ENCODE measurements around the gene ATP8A2. TPM values are rescaled to one million over a fixed set of nuclear protein-coding genes. Genes with fewer than 3 reads are reported as not detected.

Gene ATP8A2
- total and polyA plus RNA-seq, 4 donors = 0.01 to 0.08 (median 0.05) TPM; not detected in 1

GRCh38 chr13:25783076-25783475 lies 411.3 kb downstream of the ATP8A2 start:
- Histone ChIP-seq H3K9ac (ENCODE audit: low read depth in 1 of 2, low read length in 2 of 2) (no peak overlapping the region), H3K27me3 (ENCODE audit: control insufficient read depth in 4 of 4, insufficient read depth in 4 of 4, low read length in 3 of 4) (peaks cover 0 to 5% (median 2%) of the 10 kb centered on the region in 4 donors), H3K36me3 (ENCODE audit: control insufficient read depth in 4 of 4, insufficient read depth in 3 of 4, low read depth in 1 of 4, low read length in 3 of 4) (no peaks in the 10 kb centered on the region), H3K27ac (ENCODE audit: low read depth in 1 of 2, low read length in 2 of 2) (no peak overlapping the region), H3K4me1 (ENCODE audit: control insufficient read depth in 4 of 4, insufficient read depth in 4 of 4, low read length in 3 of 4) (no peaks in the 10 kb centered on the region), H3K4me3 (ENCODE audit: low read depth in 1 of 3, low read length in 3 of 3) (no peak overlapping the region), H3K9me3 (ENCODE audit: control insufficient read depth in 4 of 4, low read length in 3 of 4) (no peaks in the 10 kb centered on the region)
- 87% methylated on average over 2 of the region's 2 CpGs for WGBS
- no peak for DNase-seq (ENCODE audit: low spot score)
- TF ChIP-seq GABPA (IDR thresholded peaks at IDR 0.05 in 1 of 2, conservative IDR thresholded peaks at IDR 0.05 in 1 of 2) (no peak), CTCF (IDR thresholded peaks at IDR 0.05; ENCODE audit: low read depth, low read length, missing input control) (no peak), JUND (IDR thresholded peaks at IDR 0.05) (no peak), RXRA (IDR thresholded peaks at IDR 0.05) (no peak), HNF4G (IDR thresholded peaks at IDR 0.05) (no peak), FOXA1 (IDR thresholded peaks at IDR 0.05) (no peak), NR2F2 (IDR thresholded peaks at IDR 0.05) (no peak)
- TF ChIP-seq, protein P1, sequence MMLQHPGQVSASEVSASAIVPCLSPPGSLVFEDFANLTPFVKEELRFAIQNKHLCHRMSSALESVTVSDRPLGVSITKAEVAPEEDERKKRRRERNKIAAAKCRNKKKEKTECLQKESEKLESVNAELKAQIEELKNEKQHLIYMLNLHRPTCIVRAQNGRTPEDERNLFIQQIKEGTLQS (IDR thresholded peaks at IDR 0.05) = no peak
- TF ChIP-seq, protein P2, sequence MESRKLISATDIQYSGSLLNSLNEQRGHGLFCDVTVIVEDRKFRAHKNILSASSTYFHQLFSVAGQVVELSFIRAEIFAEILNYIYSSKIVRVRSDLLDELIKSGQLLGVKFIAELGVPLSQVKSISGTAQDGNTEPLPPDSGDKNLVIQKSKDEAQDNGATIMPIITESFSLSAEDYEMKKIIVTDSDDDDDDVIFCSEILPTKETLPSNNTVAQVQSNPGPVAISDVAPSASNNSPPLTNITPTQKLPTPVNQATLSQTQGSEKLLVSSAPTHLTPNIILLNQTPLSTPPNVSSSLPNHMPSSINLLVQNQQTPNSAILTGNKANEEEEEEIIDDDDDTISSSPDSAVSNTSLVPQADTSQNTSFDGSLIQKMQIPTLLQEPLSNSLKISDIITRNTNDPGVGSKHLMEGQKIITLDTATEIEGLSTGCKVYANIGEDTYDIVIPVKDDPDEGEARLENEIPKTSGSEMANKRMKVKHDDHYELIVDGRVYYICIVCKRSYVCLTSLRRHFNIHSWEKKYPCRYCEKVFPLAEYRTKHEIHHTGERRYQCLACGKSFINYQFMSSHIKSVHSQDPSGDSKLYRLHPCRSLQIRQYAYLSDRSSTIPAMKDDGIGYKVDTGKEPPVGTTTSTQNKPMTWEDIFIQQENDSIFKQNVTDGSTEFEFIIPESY (IDR thresholded peaks at IDR 0.05) = no peak

- Histone ChIP-seq H3K9ac (ENCODE audit: low read depth in 1 of 2, low read length in 2 of 2) (no peak overlapping the region), H3K36me3 (ENCODE audit: control insufficient read depth in 4 of 4, insufficient read depth in 3 of 4, low read depth in 1 of 4, low read length in 3 of 4) (no peaks in the 10 kb centered on the region), H3K4me1 (ENCODE audit: control insufficient read depth in 4 of 4, insufficient read depth in 4 of 4, low read length in 3 of 4) (no peaks in the 10 kb centered on the region), H3K27me3 (ENCODE audit: control insufficient read depth in 4 of 4, insufficient read depth in 4 of 4, low read length in 3 of 4) (peaks cover 0 to 4% (median 1%) of the 10 kb centered on the region in 4 donors), H3K9me3 (ENCODE audit: control insufficient read depth in 4 of 4, low read length in 3 of 4) (no peaks in the 10 kb centered on the region), H3K27ac (ENCODE audit: low read depth in 1 of 2, low read length in 2 of 2) (no peak overlapping the region), H3K4me3 (ENCODE audit: low read depth in 1 of 3, low read length in 3 of 3) (no peak overlapping the region)
- DNase-seq (ENCODE audit: low spot score) = no peak
- WGBS = 61% methylated on average over 5 of the region's 5 CpGs
- TF ChIP-seq RAD21 (IDR thresholded peaks at IDR 0.05) (no peak), FOXA1 (IDR thresholded peaks at IDR 0.05) (no peak), CTCF (IDR thresholded peaks at IDR 0.05; ENCODE audit: low read depth, low read length, missing input control) (no peak), EGR1 (IDR thresholded peaks at IDR 0.05; ENCODE audit: low read depth in 2 of 2) (no peak), REST (IDR thresholded peaks at IDR 0.05) (no peak), NR2F2 (IDR thresholded peaks at IDR 0.05) (no peak), JUND (IDR thresholded peaks at IDR 0.05) (no peak), SP1 (IDR thresholded peaks at IDR 0.05) (no peak), HNF4A (conservative IDR thresholded peaks at IDR 0.05) (no peak), HNF4G (IDR thresholded peaks at IDR 0.05) (no peak), RXRA (IDR thresholded peaks at IDR 0.05) (no peak), GABPA (IDR thresholded peaks at IDR 0.05 in 1 of 2, conservative IDR thresholded peaks at IDR 0.05 in 1 of 2) (no peak), YY1 (IDR thresholded peaks at IDR 0.05) (no peak), FOXA2 (IDR thresholded peaks at IDR 0.05) (no peak)
- TF ChIP-seq, protein P3, sequence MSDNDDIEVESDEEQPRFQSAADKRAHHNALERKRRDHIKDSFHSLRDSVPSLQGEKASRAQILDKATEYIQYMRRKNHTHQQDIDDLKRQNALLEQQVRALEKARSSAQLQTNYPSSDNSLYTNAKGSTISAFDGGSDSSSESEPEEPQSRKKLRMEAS (IDR thresholded peaks at IDR 0.05) = no peak
- TF ChIP-seq, protein P1 (IDR thresholded peaks at IDR 0.05) = no peak
- TF ChIP-seq, protein P2 (IDR thresholded peaks at IDR 0.05) = no peak
These were observed 411.8 kb downstream of the ATP8A2 start for GRCh38 chr13:25783601-25784024.

Measured in liver (tissue), 9 donors.